HepG2 (cell line): ENCODE data around the gene TMEM198. TPM values are rescaled to one million over a fixed set of nuclear protein-coding genes. Genes with fewer than 3 reads are reported as not detected.
A peak's percentile ranks its signal among the peaks of the same experiment; 100 is the strongest.

Experiments
- ATAC-seq: fragments of 200-7000 bp; cut with Tn5 transposase; 3 replicates; pipeline ENCODE4 v1.9.1; 2020; ENCODE audit warnings: mild to moderate bottlenecking, moderate library complexity
- BruUV-seq: library from RNA; stranded (reverse); fragments of 400-500 nt; replicated peaks from 2 replicates; lab custom pipeline; 2021; lab: Mats Ljungman, UMichigan
- CTCF ChIA-PET: fragments of 300-600 bp; formaldehyde crosslinking; extraction: SDS; loops from one replicate; lab custom pipeline; 2021; ENCODE audit warnings: low total read pairs, inconsistent platforms, low intra/inter-chr PET ratio; lab: Yijun Ruan, JAX
- POLR2A ChIA-PET: fragments of 350-600 bp; sonication (Branson Sonifier 250); formaldehyde crosslinking; loops from one replicate; lab custom pipeline; 2020; ENCODE audit warnings: antibody characterized with exemption, inconsistent platforms; lab: Yijun Ruan, JAX
- DNase-seq: peaks from one replicate; pipeline ENCODE4 v3.0.0-alpha.2; 2015; ENCODE audit warnings: low spot score
- FAIRE-seq: peaks from 3 replicates; lab custom pipeline; 2011; peaks lifted over from hg19 to GRCh38; lab: Jason Lieb, UNC
- H2AFZ ChIP-seq: one replicate; pipeline ENCODE4 v1.6.1; 2011; ENCODE audit warnings: low read length, inconsistent platforms
- H3K27ac ChIP-seq: fragments of 300-600 bp; 3 replicates; pipeline ENCODE4 v1.8.0; 2011; ENCODE audit warnings: mixed run types, mild to moderate bottlenecking, mixed read lengths, low read length, inconsistent platforms; ENCODE audit not compliant: insufficient read depth; ENCODE audit errors: extremely low read length
- H3K27me3 ChIP-seq, 2 experiments: fragments of 200-600 bp in 1 of 2; 2 replicates in 1 of 2; 3 replicates in 1 of 2; pipeline versions ENCODE4 v1.6.0 to v1.8.0; 2011; ENCODE audit warnings: low read length in 2 of 2, mild to moderate bottlenecking in 2 of 2, moderate library complexity in 2 of 2, inconsistent platforms in 1 of 2; ENCODE audit not compliant: insufficient read depth in 2 of 2, control insufficient read depth in 1 of 2
- H3K36me3 ChIP-seq, 2 experiments: fragments of 200-600 bp in 1 of 2; replicated peaks in 1 of 2; 2 replicates in 1 of 2; 3 replicates in 1 of 2; pipeline versions ENCODE4 v1.5.1 to v1.8.0; 2011; ENCODE audit warnings: low read length in 2 of 2, inconsistent platforms in 1 of 2; ENCODE audit not compliant: insufficient read depth in 2 of 2, control insufficient read depth in 1 of 2
- H3K4me1 ChIP-seq: 2 replicates; pipeline ENCODE4 v1.5.1; 2012; ENCODE audit warnings: low read length, inconsistent platforms; ENCODE audit not compliant: insufficient read depth
- H3K4me2 ChIP-seq: 2 replicates; pipeline ENCODE4 v1.6.0; 2011; ENCODE audit warnings: low read depth, low read length, inconsistent platforms
- H3K4me3 ChIP-seq, 3 experiments: fragments of 200-600 bp in 1 of 3; sonication (generic), shearing (Covaris generic) in 1 of 3; replicated peaks in 1 of 3; 2 replicates each; pipeline ENCODE4 v1.5.1; 2011 to 2016; ENCODE audit warnings: low read length in 3 of 3, inconsistent platforms in 2 of 3, low read depth in 2 of 3, mild to moderate bottlenecking in 2 of 3, control low read depth in 1 of 3, mixed read lengths in 1 of 3; ENCODE audit not compliant: insufficient read depth in 1 of 3
- H3K79me2 ChIP-seq: one replicate; pipeline ENCODE4 v1.6.1; 2011; ENCODE audit warnings: low read length, inconsistent platforms; ENCODE audit not compliant: insufficient read depth
- H3K9ac ChIP-seq: 2 replicates; pipeline ENCODE4 v1.6.0; 2011; ENCODE audit warnings: mild to moderate bottlenecking, low read depth, low read length, inconsistent platforms; ENCODE audit not compliant: insufficient read depth
- H3K9me3 ChIP-seq: 2 replicates; pipeline ENCODE4 v1.5.1; 2012; ENCODE audit warnings: mild to moderate bottlenecking, low read length
- H4K20me1 ChIP-seq: 2 replicates; pipeline ENCODE4 v1.6.0; 2011; ENCODE audit warnings: inconsistent platforms, mild to moderate bottlenecking, low read length, moderate library complexity; ENCODE audit not compliant: insufficient read depth
- CTCF ChIP-seq: sonication (generic); formaldehyde crosslinking; IDR thresholded peaks from 2 replicates; pipeline ENCODE4 v1.5.0; 2020; ENCODE audit warnings: mild to moderate bottlenecking, missing genetic modification reagents, moderate library complexity
- DRAP1 ChIP-seq: IDR thresholded peaks from 2 replicates; pipeline ENCODE4 v1.6.1; 2016; ENCODE audit warnings: missing genetic modification reagents, missing compliant biosample characterization
- ELF3 ChIP-seq: IDR thresholded peaks from 2 replicates; pipeline ENCODE4 v1.6.1; 2016; ENCODE audit warnings: missing genetic modification reagents, missing compliant biosample characterization
- EZH2 ChIP-seq: conservative IDR thresholded peaks from 2 replicates; pipeline ENCODE4 v1.6.1; 2012; ENCODE audit warnings: mild to moderate bottlenecking, low read depth, low read length, moderate library complexity
- GATAD2A ChIP-seq: IDR thresholded peaks from 2 replicates; pipeline ENCODE4 v1.6.1; 2016
- KDM4B ChIP-seq: sonication (generic); formaldehyde crosslinking; IDR thresholded peaks from 2 replicates; pipeline ENCODE4 v1.4.0; 2020; ENCODE audit warnings: missing genetic modification reagents
- MNT ChIP-seq: fragments of 450-650 bp; IDR thresholded peaks from 2 replicates; pipeline ENCODE4 v1.6.1; 2016
- NFIB ChIP-seq: sonication (generic); formaldehyde crosslinking; IDR thresholded peaks from 2 replicates; pipeline ENCODE4 v1.9.0; 2021; ENCODE audit warnings: missing genetic modification reagents, mild to moderate bottlenecking, borderline replicate concordance
- PAX8 ChIP-seq: sonication (generic); formaldehyde crosslinking; IDR thresholded peaks from 2 replicates; pipeline ENCODE4 v1.8.0; 2022; ENCODE audit warnings: mild to moderate bottlenecking, missing genetic modification reagents, borderline replicate concordance
- RFX3 ChIP-seq: IDR thresholded peaks from 2 replicates; pipeline ENCODE4 v1.6.1; 2016; ENCODE audit warnings: missing biosample characterization, missing genetic modification reagents
- TEAD2 ChIP-seq: sonication (generic); formaldehyde crosslinking; IDR thresholded peaks from 2 replicates; pipeline ENCODE4 v1.9.0; 2021; ENCODE audit warnings: missing genetic modification reagents
- ZNF331 ChIP-seq: sonication (generic); formaldehyde crosslinking; IDR thresholded peaks from 2 replicates; pipeline ENCODE4 v1.4.0; 2020; ENCODE audit warnings: missing genetic modification reagents
- ZNF564 ChIP-seq: sonication (generic); formaldehyde crosslinking; IDR thresholded peaks from 2 replicates; pipeline ENCODE4 v1.8.1; 2023; ENCODE audit warnings: mild to moderate bottlenecking, missing genetic modification reagents
- ZNF670 ChIP-seq: sonication (generic); formaldehyde crosslinking; IDR thresholded peaks from 2 replicates; pipeline ENCODE4 v1.8.0; 2022; ENCODE audit warnings: mild to moderate bottlenecking, missing genetic modification reagents, borderline replicate concordance
- ZNF703 ChIP-seq: sonication (generic); formaldehyde crosslinking; IDR thresholded peaks from 2 replicates; pipeline ENCODE4 v1.5.1; 2020; ENCODE audit warnings: missing genetic modification reagents, mild to moderate bottlenecking, moderate library complexity, borderline replicate concordance
- WGBS: methylation state at CpG from one replicate; pipeline ENCODE4 v1.1.6; 2017; ENCODE audit warnings: low lambda C conversion rate; 5-methylcytosine and 5-hydroxymethylcytosine counted together
- in situ Hi-C: cut with HindIII; loops from 2 replicates; pipeline ENCODE4 v1.10.0; 2017; ENCODE audit warnings: low pct_unique_long_range_greater_than_20kb; ENCODE audit not compliant: extremely low pct_ligation_motif_present
- intact Hi-C: fragments of 100-400 bp; cut with micrococcal nuclease; formaldehyde crosslinking; loops from one replicate; pipeline ENCODE4 v1.10.0; 2022; ENCODE audit not compliant: unreplicated experiment
- polyA plus RNA-seq, 8 experiments: library from polyadenylated mRNA; depleted of rRNA in 3 of 8; stranded (reverse) in 7 of 8; unstranded in 1 of 8; fragments of >200 nt; fragmentation: Illumina TruSeq in 4 of 8; extraction: Trizol in 4 of 8; gene quantifications; 2 replicates each; pipeline versions ENCODE4 v1.2.1 to v1.2.3, GENCODE V29; 2011 to 2016; ENCODE audit warnings: low read depth in 4 of 8, missing spikeins in 1 of 8, mixed read lengths in 1 of 8; ENCODE audit not compliant: insufficient read depth in 1 of 8
- total RNA-seq, 5 experiments: library from RNA; depleted of rRNA; stranded (reverse); fragments of >200 nt; fragmentation: Illumina TruSeq; extraction: Trizol; gene quantifications; 2 replicates each; pipeline ENCODE4 v1.2.3, GENCODE V29; 2016; ENCODE audit warnings: low read depth in 1 of 5

Gene TMEM198
- total and polyA plus RNA-seq, 2 of the 13 experiments (the other 11 are each of a cell fraction or from before 2014, with no cell fraction given), result 17.3 to 23.5 TPM

GRCh38 chr2:219530048-219530963, 13.5 kb upstream of the TMEM198 start (continued):
- TF ChIP-seq RFX3 (CRISPR knock-in tag) (no peak), MNT (no peak), DRAP1 (CRISPR knock-in tag) (0 out of 2 replicates have a peak, but pooled peaks have one; percentile 36), GATAD2A (CRISPR knock-in tag) (0 out of 2 replicates have a peak, but pooled peaks have one; percentile 29), KDM4B (CRISPR knock-in tag) (no peak), ZNF703 (CRISPR knock-in tag) (no peak), ELF3 (CRISPR knock-in tag) (peak; percentile 63; the same call in 1 of the 2 replicates)

GRCh38 chr2:219531639-219532377, 12.0 kb upstream of the TMEM198 start:
- CTCF ChIA-PET, result interaction anchor here (2.6 to 5.4 kb wide), 2 partner anchors 36 to 55 kb away, joined by 39 to 53 read pairs; a partner anchor contains a TSS
- POLR2A ChIA-PET, result no interaction called here
- FAIRE-seq, result no peak
- TF ChIP-seq ZNF670 (CRISPR knock-in tag) (no peak), TEAD2 (no peak), CTCF (peak; percentile 16; the same call in 1 of the 2 replicates), NFIB (CRISPR knock-in tag) (no peak), PAX8 (no peak), ZNF331 (CRISPR knock-in tag) (no peak), ZNF564 (CRISPR knock-in tag) (no peak), EZH2 (peak; percentile 14; the same call in 1 of the 2 replicates)

More at GRCh38 chr2:219531639-219532377, 12.0 kb upstream of the TMEM198 start:
- Histone ChIP-seq H4K20me1 (no peaks in the 10 kb centered on the region), H3K27me3 (peaks cover 21 to 91% of the 10 kb centered on the region in 2 experiments; a peak in 4 of 5 replicates), H3K36me3 (no peaks in the 10 kb centered on the region), H2AFZ (no peak overlapping the region), H3K4me3 (no peak overlapping the region), H3K27ac (no peak overlapping the region), H3K79me2 (no peaks in the 10 kb centered on the region), H3K4me1 (peaks cover 11% of the 10 kb centered on the region), H3K4me2 (no peak overlapping the region), H3K9me3 (no peaks in the 10 kb centered on the region), H3K9ac (no peak overlapping the region)
- in situ Hi-C loops (loop anchor here (5.0 kb wide), 2 partner anchors 40 to 130 kb away; no protein-coding TSS in a partner anchor), intact Hi-C loops (loop anchor here (10.0 kb wide), 1 partner anchor 237 kb away; no protein-coding TSS in a partner anchor)
- ATAC-seq, result no peak
- 2% methylated on average over 17 of the region's 20 CpGs for WGBS
- no TSS peak for BruUV-seq
- no peak for DNase-seq
